WERI-Rb-1 (cell line): ENCODE data around the gene SEPTIN11.

Experiments used
- DNase-seq: peaks from one replicate; pipeline ENCODE4 v3.0.0-alpha.2; 2020
- H3K27ac ChIP-seq: fragments of 250-450 bp; sonication (Bioruptor Pico); 2 replicates; pipeline ENCODE4 v1.5.1; 2020; ENCODE audit warnings: mild to moderate bottlenecking, moderate library complexity
- H3K27me3 ChIP-seq: fragments of 250-450 bp; sonication (Bioruptor Pico); 2 replicates; pipeline ENCODE4 v1.5.1; 2021; ENCODE audit warnings: mild to moderate bottlenecking, low read depth, moderate library complexity; ENCODE audit not compliant: insufficient read depth, severe bottlenecking
- H3K36me3 ChIP-seq: fragments of 250-450 bp; sonication (Bioruptor Pico); 2 replicates; pipeline ENCODE4 v1.5.1; 2020; ENCODE audit warnings: mild to moderate bottlenecking, moderate library complexity
- H3K4me3 ChIP-seq: 2 replicates; pipeline ENCODE4 v1.5.1; 2011; ENCODE audit warnings: low read depth, mild to moderate bottlenecking, control low read depth, low read length
- H3K9me3 ChIP-seq: fragments of 250-450 bp; sonication (Bioruptor Pico); 2 replicates; pipeline ENCODE4 v1.5.1; 2021; ENCODE audit warnings: mild to moderate bottlenecking, moderate library complexity; ENCODE audit not compliant: severe bottlenecking
- TF ChIP-seq, protein P1 (sequence below): IDR thresholded peaks from 2 replicates; pipeline ENCODE4 v1.5.1; 2011; ENCODE audit warnings: low read depth, mild to moderate bottlenecking, control low read depth, inconsistent platforms, low read length

Gene SEPTIN11

DNA sequence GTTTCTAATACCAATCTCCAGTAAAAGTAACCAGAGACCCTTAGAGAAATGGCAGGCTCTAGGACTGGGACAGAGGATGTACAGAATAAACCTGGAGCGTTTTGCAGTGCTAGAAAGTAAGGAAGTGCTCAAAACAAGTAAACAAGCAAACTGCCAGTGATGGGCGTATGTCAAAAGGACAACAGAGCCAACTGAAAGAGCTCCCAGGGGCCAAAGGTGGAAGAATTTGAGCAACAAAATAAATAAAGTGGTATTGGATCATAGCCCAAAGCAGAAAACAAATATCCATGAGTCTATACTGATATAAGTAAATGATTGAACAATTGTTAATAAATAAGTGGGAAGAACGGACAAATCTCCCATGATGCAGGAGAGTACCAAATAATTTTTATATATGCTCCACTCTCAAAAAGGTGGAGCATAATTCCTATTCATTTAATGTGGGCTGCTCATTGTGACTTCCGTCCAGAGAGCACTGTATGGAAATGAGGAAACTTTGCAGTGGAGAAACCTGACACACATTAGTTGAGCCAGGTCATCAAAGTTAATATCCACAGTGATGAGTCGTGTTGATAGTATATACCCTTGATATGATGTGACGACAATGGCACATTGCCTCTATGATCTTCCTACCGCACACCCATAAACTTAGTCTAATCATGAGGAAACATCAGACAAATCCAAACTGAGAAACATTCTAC is 17.8 kb upstream of the SEPTIN11 start:
- TF ChIP-seq, protein P1, sequence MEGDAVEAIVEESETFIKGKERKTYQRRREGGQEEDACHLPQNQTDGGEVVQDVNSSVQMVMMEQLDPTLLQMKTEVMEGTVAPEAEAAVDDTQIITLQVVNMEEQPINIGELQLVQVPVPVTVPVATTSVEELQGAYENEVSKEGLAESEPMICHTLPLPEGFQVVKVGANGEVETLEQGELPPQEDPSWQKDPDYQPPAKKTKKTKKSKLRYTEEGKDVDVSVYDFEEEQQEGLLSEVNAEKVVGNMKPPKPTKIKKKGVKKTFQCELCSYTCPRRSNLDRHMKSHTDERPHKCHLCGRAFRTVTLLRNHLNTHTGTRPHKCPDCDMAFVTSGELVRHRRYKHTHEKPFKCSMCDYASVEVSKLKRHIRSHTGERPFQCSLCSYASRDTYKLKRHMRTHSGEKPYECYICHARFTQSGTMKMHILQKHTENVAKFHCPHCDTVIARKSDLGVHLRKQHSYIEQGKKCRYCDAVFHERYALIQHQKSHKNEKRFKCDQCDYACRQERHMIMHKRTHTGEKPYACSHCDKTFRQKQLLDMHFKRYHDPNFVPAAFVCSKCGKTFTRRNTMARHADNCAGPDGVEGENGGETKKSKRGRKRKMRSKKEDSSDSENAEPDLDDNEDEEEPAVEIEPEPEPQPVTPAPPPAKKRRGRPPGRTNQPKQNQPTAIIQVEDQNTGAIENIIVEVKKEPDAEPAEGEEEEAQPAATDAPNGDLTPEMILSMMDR: no peak
- no peak overlapping the region for H3K27ac ChIP-seq
- no peak overlapping the region for H3K4me3 ChIP-seq
- no peaks in the 10 kb centered on the region for H3K27me3 ChIP-seq
- no peak for DNase-seq
- no peaks in the 10 kb centered on the region for H3K9me3 ChIP-seq
- no peaks in the 10 kb centered on the region for H3K36me3 ChIP-seq

DNA sequence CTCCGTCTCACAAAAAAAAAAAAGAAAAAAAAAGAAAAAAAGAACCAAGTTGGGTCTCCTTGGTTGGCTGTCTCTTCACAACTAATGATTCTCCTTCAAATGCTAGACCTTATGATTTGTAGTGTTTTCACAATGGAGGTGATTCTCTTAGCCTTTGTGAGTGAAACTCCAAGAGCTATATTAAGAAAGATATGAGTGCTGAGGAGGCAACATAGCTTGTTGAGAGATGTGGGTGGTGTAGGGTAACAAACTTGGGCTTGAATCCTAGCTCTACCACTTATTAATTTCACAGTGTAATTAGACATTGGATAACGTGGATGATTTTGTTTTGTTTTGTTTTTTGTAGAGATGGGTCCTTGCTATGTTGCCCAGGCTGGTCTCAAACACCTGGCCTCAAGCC is 10.4 kb upstream of the SEPTIN11 start:
- Histone ChIP-seq H3K36me3 (no peaks in the 10 kb centered on the region), H3K4me3 (no peak overlapping the region), H3K27me3 (no peaks in the 10 kb centered on the region), H3K27ac (no peak overlapping the region), H3K9me3 (no peaks in the 10 kb centered on the region)
- no peak for DNase-seq
- TF ChIP-seq, protein P1: no peak

DNA sequence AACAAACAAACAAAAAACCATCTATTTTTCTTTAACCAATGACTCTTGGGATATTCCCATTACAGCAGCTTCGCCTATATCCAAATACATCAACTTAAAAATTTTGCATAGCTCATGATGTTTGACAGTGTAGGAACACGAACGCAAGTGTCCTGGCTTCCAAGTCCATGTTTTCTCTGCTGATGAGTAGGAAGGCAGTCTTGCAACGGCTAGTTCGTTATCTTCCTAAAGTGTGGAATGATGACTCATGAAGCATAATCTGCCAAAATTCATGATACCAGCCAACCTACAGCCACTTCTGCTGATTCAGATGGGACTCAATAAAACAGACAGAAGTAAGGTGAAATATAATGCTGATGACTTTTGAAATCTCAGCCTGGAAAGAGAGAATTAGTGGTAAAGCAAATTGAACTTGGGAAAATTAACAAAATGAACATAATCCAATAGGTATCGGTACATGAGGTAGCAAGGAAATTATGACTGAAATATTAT is 6.4 kb upstream of the SEPTIN11 start:
- Histone ChIP-seq H3K27ac (no peak overlapping the region), H3K4me3 (no peak overlapping the region), H3K27me3 (no peaks in the 10 kb centered on the region), H3K9me3 (no peaks in the 10 kb centered on the region), H3K36me3 (no peaks in the 10 kb centered on the region)
- no peak for DNase-seq
- TF ChIP-seq, protein P1: no peak

DNA sequence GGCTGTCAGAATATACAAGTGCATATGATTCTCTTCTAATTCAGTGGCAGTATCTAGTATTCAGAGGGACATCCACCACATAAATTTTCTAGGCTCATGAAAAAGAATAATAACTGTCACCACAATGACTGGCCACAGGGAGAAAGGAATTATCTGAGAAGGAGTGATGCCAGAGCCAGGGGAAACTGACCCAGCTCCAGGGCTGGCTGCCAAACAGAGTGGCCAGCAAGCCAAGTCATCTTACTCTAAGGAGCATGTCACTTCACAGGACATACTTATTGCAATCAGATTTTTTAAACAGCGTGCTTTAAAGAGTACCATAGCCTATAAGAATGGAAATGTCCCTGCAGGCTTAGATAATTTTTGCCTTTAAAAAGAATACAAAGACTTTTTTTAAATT is 5.8 kb upstream of the SEPTIN11 start:
- DNase-seq: no peak
- no peaks in the 10 kb centered on the region for H3K36me3 ChIP-seq
- H3K9me3 ChIP-seq: no peaks in the 10 kb centered on the region
- TF ChIP-seq, protein P1: no peak
- no peak overlapping the region for H3K27ac ChIP-seq
- H3K27me3 ChIP-seq: no peaks in the 10 kb centered on the region
- no peak overlapping the region for H3K4me3 ChIP-seq

DNA sequence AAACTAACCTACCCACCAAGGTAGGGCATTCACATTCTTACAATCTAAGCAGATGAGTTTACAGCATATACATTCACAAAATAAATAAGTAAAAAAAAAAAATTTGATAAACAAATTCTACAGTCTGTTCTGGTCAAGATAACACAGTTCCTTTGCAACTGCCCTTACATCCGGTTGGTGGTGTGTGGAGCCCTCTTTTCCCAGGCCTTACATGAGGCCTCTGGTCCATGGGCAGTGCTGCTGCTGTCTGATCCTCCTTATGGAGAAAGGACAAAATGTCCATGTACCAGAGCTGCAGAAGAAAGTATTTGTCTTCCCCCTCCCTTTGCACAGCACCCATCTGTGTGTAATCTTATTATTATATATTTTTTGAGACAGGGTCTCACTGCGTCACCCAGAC is 2.2 kb upstream of the SEPTIN11 start:
- H3K4me3 ChIP-seq: no peak overlapping the region
- no peak overlapping the region for H3K27ac ChIP-seq
- TF ChIP-seq, protein P1: no peak
- H3K9me3 ChIP-seq: no peaks in the 10 kb centered on the region
- H3K36me3 ChIP-seq: no peaks in the 10 kb centered on the region
- DNase-seq: no peak
- H3K27me3 ChIP-seq: no peaks in the 10 kb centered on the region
